GM21526 (cell line): Measurements from ENCODE around the gene PSMC3IP.
"Not testable (repeated sequence)": the region's sequence is repeated elsewhere in the genome, so short reads cannot be mapped to it uniquely, and the experiment has no call there.

Experiments used
- ATAC-seq: cut with Tn5 transposase; IDR thresholded peaks from one replicate; pipeline ENCODE4 v1.9.1; 2021; ENCODE audit warnings: moderate library complexity; ENCODE audit not compliant: unreplicated experiment, low FRiP score

PSMC3IP gene

GRCh38 chr17:42563143-42563509 lies 14.4 kb downstream of the PSMC3IP start:
- ATAC-seq = no peak

- no peak for ATAC-seq
These were observed 15.0 kb downstream of the PSMC3IP start for GRCh38 chr17:42562388-42563142.

DNA sequence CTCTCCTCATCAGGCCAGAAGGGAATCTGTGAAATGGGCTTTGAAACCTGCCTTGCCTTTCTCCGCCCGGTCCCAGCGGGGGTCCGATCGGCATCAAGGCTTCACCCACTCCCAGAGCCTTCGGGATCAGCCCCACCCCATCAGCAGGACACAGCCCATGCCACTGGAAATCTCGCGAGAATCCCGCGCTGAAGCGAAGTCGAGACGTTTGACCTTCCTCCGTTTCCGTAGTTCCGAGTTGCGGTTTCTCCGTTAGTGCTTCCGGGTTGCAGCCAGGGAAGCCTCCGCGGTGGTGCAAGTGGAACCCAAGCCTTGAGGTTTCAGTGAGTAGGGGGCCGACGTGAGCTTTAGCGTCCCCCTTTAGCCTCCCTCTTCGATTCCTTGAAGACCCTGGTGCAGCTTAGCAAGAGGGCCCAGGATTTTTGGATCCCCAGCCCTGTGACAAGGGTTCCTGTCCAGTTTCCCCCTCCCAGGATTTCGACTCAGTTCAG lies 15.6 kb downstream of the PSMC3IP start, which contains the start of gene COASY:
Gene COASY (plus strand): TSS at position 252 of the 491 bp plus-strand sequence. CDS start 475 bp downstream, outside the sequence.
- no peak for ATAC-seq

- ATAC-seq = no peak
These were observed 17.3 kb downstream of the PSMC3IP start for GRCh38 chr17:42560246-42560645.

GRCh38 chr17:42559075-42559474 lies 18.5 kb downstream of the PSMC3IP start:
- ATAC-seq = no peak

GRCh38 chr17:42555961-42556617 lies 21.4 kb downstream of the PSMC3IP start:
- not testable (repeated sequence) for ATAC-seq

GRCh38 chr17:42555122-42555622 lies 22.4 kb downstream of the PSMC3IP start:
- no peak for ATAC-seq

DNA sequence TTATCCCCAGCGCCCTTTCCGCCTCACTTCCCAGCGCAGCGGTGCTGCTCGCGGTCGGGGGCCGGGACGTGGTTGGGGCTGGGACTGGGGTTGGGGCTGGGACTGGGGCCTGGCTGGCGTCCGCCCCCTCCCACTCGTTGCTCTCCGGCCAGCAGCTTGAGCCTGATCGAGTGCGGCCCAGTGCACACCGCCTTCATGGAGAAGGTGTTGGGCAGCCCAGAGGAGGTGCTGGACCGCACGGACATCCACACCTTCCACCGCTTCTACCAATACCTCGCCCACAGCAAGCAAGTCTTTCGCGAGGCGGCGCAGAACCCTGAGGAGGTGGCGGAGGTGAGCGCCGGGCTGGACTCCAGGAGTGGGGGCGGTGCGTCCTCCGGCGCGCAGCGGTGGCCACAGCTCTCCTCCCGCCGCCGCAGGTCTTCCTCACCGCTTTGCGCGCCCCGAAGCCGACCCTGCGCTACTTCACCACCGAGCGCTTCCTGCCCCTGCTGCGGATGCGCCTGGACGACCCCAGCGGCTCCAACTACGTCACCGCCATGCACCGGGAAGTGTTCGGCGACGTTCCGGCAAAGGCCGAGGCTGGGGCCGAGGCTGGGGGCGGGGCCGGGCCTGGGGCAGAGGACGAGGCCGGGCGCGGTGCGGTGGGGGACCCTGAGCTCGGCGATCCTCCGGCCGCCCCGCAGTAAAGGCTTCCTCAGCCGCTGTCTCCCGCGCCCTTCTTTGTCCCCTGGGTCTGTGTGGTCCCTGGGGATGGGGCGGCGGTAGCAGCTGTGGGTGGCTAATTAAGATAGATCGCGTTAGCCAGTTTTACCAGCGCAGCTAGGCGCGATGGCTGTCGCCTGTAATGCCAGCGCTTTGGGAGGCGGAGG lies 23.0 kb downstream of the PSMC3IP start:
- peak; percentile 59 for ATAC-seq

GRCh38 chr17:42553866-42554249 lies 23.7 kb downstream of the PSMC3IP start:
- no peak for ATAC-seq

- no peak for ATAC-seq
These were observed 24.2 kb downstream of the PSMC3IP start for GRCh38 chr17:42553161-42553818.

DNA sequence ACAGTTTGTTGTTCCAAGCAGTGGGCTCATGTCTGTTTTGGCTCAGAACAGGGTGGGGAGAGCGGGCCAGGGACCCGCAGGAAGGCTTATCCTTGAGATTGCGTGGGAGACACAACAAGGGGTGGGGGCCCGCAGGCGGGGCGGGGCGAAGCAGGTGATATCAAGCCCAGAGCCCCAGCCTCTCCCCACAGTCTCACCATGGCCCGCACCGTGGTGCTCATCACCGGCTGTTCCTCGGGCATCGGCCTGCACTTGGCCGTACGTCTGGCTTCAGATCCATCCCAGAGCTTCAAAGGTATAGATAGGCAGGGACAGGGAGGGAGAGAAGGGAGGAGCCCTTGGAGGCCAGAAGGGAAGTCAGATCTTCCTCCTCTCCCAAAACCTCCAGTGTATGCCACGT lies 24.8 kb downstream of the PSMC3IP start, which contains the start of gene HSD17B1:
Gene HSD17B1 (plus strand): TSS at position 188 of the 400 bp plus-strand sequence. CDS start 11 bp downstream, at position 199.
- ATAC-seq = not testable (repeated sequence)

GRCh38 chr17:42548993-42549755 lies 28.4 kb downstream of the PSMC3IP start:
- ATAC-seq = no peak

- no peak for ATAC-seq
These were observed 29.3 kb downstream of the PSMC3IP start for GRCh38 chr17:42548070-42548837.

DNA sequence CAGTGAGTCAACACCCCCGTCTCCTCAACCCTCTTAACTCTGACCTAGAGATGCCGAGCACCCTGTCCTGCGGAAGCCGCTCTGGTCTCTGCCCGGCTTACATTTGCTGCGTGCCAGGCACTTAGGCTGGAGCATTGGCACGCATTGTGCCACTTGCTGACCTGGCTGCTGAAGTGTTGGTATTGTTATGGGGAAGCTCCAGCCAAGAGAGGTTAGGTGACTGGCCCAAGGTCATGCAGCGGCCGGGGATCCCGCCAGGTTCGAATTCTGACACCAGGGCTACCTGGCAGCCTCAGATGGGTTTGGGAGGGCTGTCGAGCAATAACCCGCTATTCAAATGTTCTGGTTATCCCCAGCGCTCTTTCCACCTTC lies 29.8 kb downstream of the PSMC3IP start:
- ATAC-seq = no peak

GRCh38 chr17:42547001-42547461 lies 30.5 kb downstream of the PSMC3IP start:
- ATAC-seq = no peak

GRCh38 chr17:42545755-42546505 lies 31.6 kb downstream of the PSMC3IP start:
- ATAC-seq = not testable (repeated sequence)

DNA sequence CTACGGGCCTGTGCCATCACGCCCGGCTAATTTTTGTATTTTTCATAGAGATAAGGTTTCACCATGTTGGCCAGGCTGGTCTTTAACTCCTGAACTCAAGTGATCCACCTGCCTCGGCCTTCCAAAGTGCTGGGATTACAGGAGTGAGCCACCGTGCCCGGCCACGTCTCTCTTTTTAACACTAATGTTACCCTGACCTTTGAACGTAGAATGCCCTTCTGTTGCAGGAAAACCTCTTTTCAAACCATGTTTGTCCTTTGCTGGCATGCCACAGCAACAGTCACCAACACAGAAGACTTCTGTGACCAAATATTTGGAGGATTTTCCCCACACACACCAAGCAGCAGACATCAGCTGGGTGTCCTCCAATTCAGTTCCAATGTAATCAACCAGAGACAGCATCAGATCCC lies 32.6 kb downstream of the PSMC3IP start:
- ATAC-seq = no peak
